Measurements from ENCODE around the gene IMMP2L. TPM values are rescaled to one million over a fixed set of nuclear protein-coding genes. Genes with fewer than 3 reads are reported as not detected.

IMMP2L gene
- total and polyA plus RNA-seq, 2 of the 8 experiments (the other 6 are each of a cell fraction or from before 2014, with no cell fraction given), result 2.3 to 10.1 TPM

- TF ChIP-seq KDM4A (IDR thresholded peaks at IDR 0.05; ENCODE audit: low read depth, low read length, severe bottlenecking) (no peak), POLR2AphosphoS5 (IDR thresholded peaks at IDR 0.05; ENCODE audit: low read depth, low read length) (no peak), CBX5 (IDR thresholded peaks at IDR 0.05; ENCODE audit: low read depth, low read length) (no peak), FOSL1 (IDR thresholded peaks at IDR 0.05; ENCODE audit: insufficient read depth, low read depth, low read length) (no peak), GABPA (IDR thresholded peaks at IDR 0.05; ENCODE audit: borderline replicate concordance, insufficient read depth, low read length) (no peak), RBBP5 (IDR thresholded peaks at IDR 0.05; ENCODE audit: borderline replicate concordance, low read depth, low read length) (no peak), PHF8 (conservative IDR thresholded peaks at IDR 0.05; ENCODE audit: low read depth, low read length) (no peak)
Observed at GRCh38 chr7:110759069-110759468, 803.2 kb downstream of the IMMP2L start (continued).

Measured in H1 (cell line).